UCSD-AML1 (cell line): ENCODE measurements around the gene ROPN1L.
A peak's percentile ranks its signal among the peaks of the same experiment; 100 is the strongest.
"Not testable (repeated sequence)": the region's sequence is repeated elsewhere in the genome, so short reads cannot be mapped to it uniquely, and the experiment has no call there.

ENCODE experiments used
- DNase-seq: peaks from one replicate; lab custom pipeline; 2025; ENCODE audit not compliant: unreplicated experiment; lab: John Stamatoyannopoulos, UW

Gene ROPN1L

DNA sequence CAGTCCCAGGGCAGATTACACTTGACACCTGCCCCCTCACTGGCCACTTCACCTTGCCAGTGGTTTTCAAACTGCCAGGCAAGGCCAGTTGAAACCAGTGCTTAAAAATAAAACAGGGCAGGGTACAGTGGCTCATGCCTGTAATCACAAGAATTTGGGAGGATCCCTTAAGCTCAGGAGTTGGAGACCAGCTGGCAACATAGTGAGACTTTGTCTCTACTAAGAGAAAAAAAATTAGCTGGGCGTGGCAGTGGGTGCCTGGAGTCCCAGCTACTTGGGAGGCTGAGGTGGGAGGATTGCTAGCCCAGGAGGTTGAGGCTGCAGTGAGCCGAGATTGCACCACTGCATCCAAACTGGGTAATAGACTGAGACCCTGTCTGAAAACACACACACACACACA, 58.1 kb downstream of the ROPN1L start:
- no peak for DNase-seq

DNA sequence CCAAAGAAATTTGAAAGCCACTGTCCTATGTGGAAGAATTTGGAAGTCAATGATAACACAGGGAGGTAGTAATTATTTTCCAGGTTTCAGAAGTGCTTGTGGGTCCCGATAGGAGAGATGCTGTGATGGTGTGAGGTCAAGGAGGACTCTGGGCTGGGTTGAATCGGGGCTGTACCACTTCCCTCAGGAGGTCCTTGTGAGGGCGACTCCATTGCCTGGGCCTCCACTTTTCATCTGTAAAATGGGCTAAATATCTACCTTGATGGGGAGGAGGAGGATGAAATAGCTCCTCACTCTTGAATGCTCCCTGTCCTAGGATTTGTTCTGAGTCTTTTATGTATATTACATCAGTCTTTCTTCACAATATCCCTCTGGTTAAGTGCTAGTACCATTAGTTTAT, 59.0 kb downstream of the ROPN1L start:
- no peak for DNase-seq

DNA sequence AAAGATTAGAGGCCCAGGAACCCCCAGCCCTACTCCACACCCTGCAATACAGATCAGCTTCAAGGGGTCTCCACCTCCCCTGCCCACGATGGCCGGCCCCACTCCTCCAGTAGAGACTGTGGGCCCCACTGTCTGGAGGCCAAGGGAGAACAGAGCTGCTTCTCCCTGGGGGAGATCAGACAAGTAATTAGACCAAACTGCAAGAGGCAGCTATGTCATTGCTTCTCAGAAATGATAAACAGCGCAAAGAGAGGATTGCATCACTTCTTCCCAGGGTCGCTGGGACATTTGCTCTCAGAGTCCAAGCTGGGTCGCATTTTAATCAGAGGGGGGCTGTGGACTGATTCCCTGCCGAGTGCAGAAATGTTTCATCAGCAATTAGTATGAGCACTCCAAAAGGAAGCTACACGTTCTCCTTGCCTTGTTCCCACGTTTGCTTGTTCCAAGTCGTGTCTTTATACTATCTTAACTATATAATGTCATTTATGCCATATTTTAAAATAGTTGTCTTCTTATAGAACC, 59.9 kb downstream of the ROPN1L start:
- DNase-seq, result no peak

DNA sequence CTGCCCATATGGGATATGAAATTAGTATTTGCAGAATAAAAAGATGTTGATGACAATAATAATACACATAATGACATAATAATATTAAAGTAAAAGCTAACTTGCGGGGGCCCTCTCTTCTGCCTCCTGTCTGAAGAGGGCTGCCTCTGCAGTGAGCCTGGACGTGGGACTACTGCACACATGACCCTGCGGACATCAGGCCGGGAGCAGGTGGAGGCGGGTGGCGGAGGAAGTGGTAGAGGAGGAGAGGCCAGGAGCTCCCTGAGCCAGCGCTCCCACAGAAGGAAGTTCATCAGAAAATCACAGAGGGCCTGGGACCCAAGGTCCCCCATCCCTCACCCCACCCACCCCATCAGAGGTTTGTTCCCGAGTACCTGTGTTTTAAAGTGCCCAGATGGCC, 60.5 kb downstream of the ROPN1L start:
- DNase-seq, result peak; percentile 39

DNA sequence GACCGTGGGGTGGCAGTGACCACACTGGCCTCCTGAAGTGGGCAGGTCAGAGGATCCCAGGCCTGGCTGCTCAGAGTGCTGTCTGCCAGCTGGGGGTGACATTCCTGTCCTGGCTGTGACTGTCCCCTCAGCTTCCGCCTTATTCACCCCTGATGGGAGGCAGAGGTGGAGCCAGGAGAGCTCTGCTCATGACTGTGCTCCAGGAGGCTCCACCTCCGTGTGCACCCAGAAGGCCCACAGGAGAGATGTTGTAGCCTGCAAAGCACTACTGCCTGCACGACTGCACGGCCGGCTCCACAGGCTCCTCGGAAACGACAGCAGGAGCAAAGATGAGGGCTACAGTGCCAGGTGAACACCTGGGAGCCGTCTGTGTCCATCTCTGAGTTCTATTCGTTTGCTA, 60.9 kb downstream of the ROPN1L start:
- no peak for DNase-seq

DNA sequence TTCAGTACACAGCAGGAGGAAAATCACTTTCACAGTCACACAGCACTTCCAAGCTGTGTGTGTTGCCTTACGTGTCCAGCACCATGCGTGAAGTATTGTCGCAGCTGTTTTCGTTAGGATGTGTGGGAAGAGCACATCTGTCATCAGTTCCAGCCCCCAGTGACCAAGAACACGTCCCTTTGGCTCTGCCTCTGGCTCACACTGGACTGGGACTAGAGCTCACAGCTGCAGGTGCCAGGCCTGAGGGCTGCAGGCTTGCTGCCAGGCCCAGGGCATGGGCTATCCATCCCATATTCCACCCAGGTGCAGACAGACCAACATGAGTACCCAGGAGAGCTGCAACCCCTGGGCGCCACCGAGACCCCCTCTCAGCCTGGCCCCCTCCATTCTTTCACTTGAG, 61.6 kb downstream of the ROPN1L start:
- DNase-seq, result no peak

DNA sequence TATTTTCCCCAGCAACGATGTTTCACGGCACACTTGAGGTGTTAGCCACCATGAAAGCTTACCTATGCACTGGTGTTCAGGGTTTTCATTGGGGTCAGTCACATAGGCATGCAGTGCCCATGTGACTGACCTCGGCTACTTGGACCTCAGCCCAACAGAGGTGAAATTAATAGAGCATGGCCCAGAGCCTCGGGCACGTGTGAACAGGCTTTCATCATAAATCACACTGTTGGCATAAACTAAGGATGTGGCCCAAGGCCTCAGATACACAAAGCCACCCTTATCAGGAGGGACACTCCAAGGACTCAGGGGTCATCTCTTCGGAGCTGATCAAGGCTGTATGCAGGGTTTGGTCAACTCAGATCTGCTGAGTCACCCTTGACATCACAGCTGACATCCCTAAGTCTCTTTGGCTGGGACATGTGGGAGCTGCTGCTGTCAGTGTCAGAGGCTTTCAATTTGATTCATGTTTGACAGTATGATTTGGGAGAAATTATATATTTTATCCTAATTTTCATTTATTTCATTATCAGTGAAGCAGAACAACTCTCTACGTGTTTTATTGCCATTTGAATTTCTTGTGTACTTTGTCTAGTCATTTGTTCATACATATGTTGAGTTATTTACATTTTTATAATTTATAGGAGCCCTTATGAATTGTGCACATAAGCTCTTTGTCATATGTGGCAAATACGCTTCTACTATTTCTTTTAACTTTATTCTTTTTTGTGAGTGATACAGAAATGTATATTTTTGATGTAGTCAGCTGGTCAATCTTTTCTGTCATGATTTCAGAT, 62.5 kb downstream of the ROPN1L start:
- no peak for DNase-seq

DNA sequence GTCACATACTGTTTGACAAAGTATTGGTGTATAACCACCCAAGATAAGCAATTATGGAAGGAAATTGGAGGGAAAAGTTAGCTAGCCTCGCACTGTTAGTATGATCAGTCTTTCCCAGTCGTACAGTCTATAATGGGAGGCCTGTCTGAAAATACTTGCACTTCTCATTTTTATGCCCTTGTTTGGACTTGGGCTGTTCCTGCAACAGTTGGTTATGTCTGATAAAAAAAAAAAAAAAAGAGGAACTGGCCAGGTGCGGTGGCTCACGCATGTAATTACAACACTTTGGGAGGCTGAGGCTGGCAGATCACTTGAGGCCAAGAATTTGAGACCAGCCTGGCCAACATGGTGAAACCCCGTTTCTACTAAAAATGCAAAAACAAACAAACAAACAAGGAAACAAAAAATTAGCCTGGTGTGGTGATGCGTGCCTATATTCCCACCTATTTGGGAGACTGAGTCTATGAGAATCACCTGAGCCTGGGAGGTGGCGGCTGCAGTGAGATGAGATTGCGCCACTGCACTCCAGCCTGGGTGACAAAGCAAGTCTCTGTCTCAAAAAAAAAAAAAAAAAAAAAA, 63.9 kb downstream of the ROPN1L start:
- DNase-seq, result no peak

DNA sequence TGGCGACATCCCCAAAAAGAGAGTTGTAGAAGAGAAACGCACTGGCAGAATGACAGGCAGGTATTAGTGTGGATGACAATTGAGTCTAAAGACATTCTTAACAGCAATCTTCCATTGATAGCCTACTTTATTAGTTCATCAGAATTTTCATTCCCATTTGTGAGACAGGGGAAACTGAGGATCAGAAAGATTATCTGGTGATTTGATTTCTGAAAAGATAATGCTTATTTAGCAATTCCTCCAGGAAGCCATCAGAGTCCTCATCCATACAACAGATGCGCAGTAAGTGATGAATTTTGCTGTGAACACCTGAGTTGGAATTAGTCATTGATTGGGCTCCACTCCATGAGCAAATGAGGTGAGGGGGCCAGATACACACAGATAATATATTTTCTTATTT, 64.9 kb downstream of the ROPN1L start:
- DNase-seq, result no peak

DNA sequence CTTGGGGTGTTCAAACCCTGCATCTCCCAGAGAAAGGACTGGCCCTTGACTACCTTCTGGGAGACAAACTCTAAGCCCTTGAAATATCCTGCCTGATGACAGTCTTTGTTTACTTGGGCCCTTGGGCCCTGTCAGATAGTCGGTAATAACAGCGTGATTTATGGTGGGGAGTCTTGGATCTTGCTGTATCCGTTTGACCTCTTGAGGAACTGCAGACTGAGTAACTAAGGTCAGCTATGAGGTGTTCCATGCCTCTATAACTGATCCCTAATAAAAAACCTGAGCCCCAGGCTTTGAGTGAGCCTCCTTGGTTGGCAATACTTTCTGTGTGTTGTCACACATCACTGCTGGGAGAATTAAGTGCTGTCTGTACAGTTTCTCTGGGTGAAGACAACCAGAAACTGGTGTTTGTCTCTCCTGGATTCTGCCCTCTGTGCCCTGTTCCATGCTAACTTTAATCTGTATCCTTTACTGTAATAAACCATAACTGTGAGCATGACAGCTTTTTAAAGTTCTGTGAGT, 66.0 kb downstream of the ROPN1L start:
- DNase-seq, result no peak

DNA sequence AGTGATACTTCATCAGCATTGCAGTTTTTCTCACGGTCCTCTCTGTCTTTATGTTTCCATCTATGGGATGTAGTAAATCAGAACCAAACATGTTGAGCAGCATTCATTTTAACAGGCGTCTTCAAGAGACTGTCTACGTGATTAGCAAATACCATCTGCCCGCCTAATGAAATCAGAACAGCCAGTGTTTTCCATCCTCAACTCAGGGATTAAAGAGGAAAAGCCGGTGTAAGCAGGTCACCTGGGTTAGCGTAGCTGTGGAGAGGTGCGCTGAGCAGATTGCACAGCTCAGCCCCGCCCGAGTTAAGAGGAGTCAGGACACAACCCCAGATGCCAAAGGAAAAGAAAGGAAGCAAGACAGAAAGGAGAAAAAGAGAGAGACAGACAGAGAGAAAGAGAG, 67.9 kb downstream of the ROPN1L start:
- no peak for DNase-seq

DNA sequence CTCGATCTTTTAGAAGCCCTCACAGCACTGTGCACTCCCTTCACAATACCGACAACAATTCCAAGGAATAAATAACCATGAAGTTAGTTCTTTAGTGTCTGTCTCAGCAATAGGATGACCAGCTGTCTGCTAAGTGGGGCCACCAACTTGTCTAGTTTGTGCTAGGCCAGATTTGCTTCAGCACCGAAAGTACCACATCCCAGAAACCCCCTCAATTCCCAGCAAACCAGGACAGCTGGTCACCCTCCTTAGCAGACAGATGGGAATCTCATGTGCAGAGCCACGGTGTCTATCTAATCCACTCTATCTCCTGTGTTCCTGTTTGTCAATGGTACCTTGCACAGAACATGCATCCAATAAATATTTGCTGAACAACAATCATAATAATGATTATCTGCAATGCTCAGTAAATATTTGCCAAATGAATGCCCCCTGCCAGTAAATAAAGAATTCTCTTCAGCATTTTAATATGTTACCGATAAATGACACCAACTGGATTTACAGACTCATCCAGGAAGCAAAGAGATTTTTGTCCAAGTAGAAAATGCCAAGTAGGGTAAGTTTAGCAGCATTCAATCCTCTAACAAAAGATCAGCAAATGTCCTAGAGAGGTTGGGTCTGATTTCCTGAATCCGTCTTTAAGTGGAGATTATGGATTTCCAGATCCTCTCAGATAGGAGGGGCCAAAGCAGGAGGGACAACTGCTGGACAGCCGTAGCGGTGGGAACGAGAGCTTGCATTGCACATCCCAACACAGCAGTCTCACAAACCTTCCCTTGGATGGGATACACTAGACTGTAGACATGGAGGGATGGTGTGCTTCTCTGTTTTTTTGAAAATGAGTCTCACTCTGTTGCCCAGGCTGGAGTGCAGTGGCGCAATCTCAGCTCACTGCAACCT, 70.3 kb downstream of the ROPN1L start:
- DNase-seq, result no peak

DNA sequence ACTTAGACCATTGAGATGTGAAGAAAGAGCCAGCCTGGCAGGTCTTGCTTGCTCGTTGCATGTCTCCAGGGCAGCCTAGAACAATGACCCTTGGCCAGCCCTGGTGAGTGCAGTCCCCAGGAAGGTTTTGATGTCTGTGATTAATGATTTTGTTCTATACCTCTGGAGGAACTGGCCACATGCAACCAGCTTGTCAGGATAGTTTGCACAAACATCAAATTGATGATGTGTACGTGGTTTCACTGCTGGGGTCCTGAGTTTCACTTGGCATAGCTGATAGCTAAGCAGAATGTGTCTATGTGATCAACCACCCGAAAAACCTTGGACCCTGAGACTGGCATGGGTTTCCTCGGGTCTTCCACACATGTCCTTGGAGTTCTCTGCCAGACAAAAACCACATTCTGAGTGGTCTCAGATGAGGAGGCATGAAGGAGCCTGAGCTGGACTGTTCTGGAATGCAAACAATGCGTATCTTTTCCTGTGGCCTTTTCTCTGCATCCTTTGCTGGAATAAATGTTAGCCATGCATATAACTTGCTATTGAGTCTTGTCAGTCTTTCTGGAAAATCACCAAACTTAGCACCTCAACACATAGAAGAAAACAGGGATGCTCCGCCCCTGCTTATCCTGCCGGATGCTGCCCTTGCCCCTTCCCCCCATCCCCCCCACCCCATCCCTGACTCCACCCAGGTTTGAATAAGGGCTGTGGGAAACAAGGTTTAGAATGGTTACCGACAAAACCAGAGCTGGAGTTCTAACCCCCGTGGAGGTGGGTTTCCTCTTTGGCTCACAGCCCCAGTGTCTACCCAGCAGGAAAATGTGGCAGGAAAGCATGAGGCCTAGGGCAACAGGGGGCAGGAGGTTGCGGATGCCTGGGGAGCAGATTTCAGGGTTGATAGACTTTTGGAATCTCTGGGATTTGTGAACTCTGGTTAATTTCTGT, 72.1 kb downstream of the ROPN1L start:
- peak; percentile 35 for DNase-seq

DNA sequence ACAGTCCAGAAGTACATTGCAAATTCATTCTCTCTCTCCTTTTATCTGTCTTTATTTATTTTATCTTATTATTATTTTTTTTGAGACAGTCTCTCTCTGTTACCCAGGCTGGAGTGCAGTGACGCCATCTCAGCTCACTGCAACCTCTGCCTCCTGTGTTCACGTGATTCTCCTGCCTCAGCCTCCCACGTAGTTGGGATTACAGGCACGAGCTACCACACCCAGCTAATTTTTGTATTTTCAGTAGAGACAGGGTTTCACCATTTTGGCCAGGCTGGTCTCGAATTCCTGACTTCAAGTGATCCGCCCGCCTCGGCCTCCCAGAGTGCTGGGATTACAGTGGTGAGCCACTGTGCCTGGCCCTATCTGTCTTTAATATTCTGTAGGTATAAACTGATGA, 72.9 kb downstream of the ROPN1L start:
- not testable (repeated sequence) for DNase-seq
